ENCODE measurements around the gene AKAIN1. TPM values are rescaled to one million over a fixed set of nuclear protein-coding genes. Genes with fewer than 3 reads are reported as not detected.

The AKAIN1 gene
- total and polyA plus RNA-seq, 2 donors (not counting 1 experiment from before 2014, with no cell fraction given): not detected

GRCh38 chr18:5239447-5239846 lies 42.4 kb upstream of the AKAIN1 start:
- Histone ChIP-seq H3K27ac (ENCODE audit: low read length in 2 of 2) (no peak overlapping the region), H4K20me1 (ENCODE audit: control insufficient read depth, insufficient read depth, low read length, poor library complexity, severe bottlenecking) (no peaks in the 10 kb centered on the region), H3K9me3 (ENCODE audit: control extremely low read depth in 1 of 3, control insufficient read depth in 2 of 3, insufficient read depth in 1 of 3, low read length in 2 of 3) (no peaks in the 10 kb centered on the region), H3K9ac (ENCODE audit: low read length) (no peak overlapping the region), H3K79me2 (ENCODE audit: control insufficient read depth, insufficient read depth, low read length) (peaks cover 6% of the 10 kb centered on the region), H3K36me3 (replicated peaks in 1 of 2; ENCODE audit: control extremely low read depth in 1 of 2, control insufficient read depth in 1 of 2, extremely low read depth in 1 of 2, insufficient read depth in 2 of 2, low read length in 1 of 2) (peaks cover 2 to 14% of the 10 kb centered on the region in 2 experiments), H3K4me1 (ENCODE audit: control insufficient read depth in 2 of 2, insufficient read depth in 2 of 2, low read length in 2 of 2) (peaks cover 12 to 18% of the 10 kb centered on the region in 2 donors), H3K4me3 (ENCODE audit: control extremely low read depth in 1 of 5, extremely low read depth in 1 of 5, insufficient read depth in 1 of 5, low read depth in 2 of 5, low read length in 4 of 5) (no peak overlapping the region), H3K27me3 (replicated peaks in 1 of 4; ENCODE audit: control extremely low read depth in 1 of 4, control insufficient read depth in 3 of 4, insufficient read depth in 4 of 4, low read length in 3 of 4) (no peaks in the 10 kb centered on the region), H2AFZ (ENCODE audit: insufficient read depth, low read depth, low read length, poor library complexity, severe bottlenecking) (no peak overlapping the region), H3K4me2 (replicated peaks; ENCODE audit: low read depth, low read length, poor library complexity, severe bottlenecking) (peak overlapping the region; percentile 90)
- Mint-ChIP-seq H3K27ac (no peak overlapping the region), H3K9me3 (ENCODE audit: insufficient read depth) (no peaks in the 10 kb centered on the region), H3K4me1 (peaks cover 33% of the 10 kb centered on the region), H3K27me3 (no peaks in the 10 kb centered on the region), H3K4me3 (peak overlapping the region; percentile 30)
- no peak for ATAC-seq (ENCODE audit: low read depth)
- no peak for TF ChIP-seq EZH2 (IDR thresholded peaks at IDR 0.05; ENCODE audit: borderline replicate concordance, insufficient read depth, low read depth, low read length, poor library complexity, severe bottlenecking)
- no peak for TF ChIP-seq CTCF (IDR thresholded peaks at IDR 0.05)
- ChIA-PET CTCF (interaction anchor here (3.2 kb wide), 1 partner anchor 55 kb away, joined by 19 read pairs; the partner anchor contains the start of gene ZBTB14), POLR2A (interaction anchor here (2.8 kb wide), 1 partner anchor 56 kb away, joined by 57 read pairs; the partner anchor contains the start of gene ZBTB14)
- intact Hi-C loops (cut with micrococcal nuclease): loop anchor here (5.0 kb wide), 1 partner anchor 73 kb away; no protein-coding TSS in a partner anchor
- DNase-seq: no peak
- WGBS (ENCODE audit: insufficient coverage): no CpG with 5 or more reads among the region's 4 CpGs

GRCh38 chr18:5238371-5238976 lies 41.4 kb upstream of the AKAIN1 start:
- peak; percentile 40 for ATAC-seq (ENCODE audit: low read depth)
- intact Hi-C loops (cut with micrococcal nuclease): loop anchor here (5.0 kb wide), 1 partner anchor 74 kb away; no protein-coding TSS in a partner anchor
- H3K27me3 Mint-ChIP-seq: peaks cover 6% of the 10 kb centered on the region
- Histone ChIP-seq H3K9ac (ENCODE audit: low read length) (peak overlapping the region; percentile 92), H4K20me1 (ENCODE audit: control insufficient read depth, insufficient read depth, low read length, poor library complexity, severe bottlenecking) (no peaks in the 10 kb centered on the region), H2AFZ (ENCODE audit: insufficient read depth, low read depth, low read length, poor library complexity, severe bottlenecking) (peak overlapping the region; percentile 95), H3K4me1 (ENCODE audit: control insufficient read depth in 2 of 2, insufficient read depth in 2 of 2, low read length in 2 of 2) (peaks cover 12 to 18% of the 10 kb centered on the region in 2 donors), H3K36me3 (replicated peaks in 1 of 2; ENCODE audit: control extremely low read depth in 1 of 2, control insufficient read depth in 1 of 2, extremely low read depth in 1 of 2, insufficient read depth in 2 of 2, low read length in 1 of 2) (peaks cover 2 to 14% of the 10 kb centered on the region in 2 experiments), H3K79me2 (ENCODE audit: control insufficient read depth, insufficient read depth, low read length) (peaks cover 6% of the 10 kb centered on the region), H3K4me2 (replicated peaks; ENCODE audit: low read depth, low read length, poor library complexity, severe bottlenecking) (peak overlapping the region; percentile 90), H3K4me3 (ENCODE audit: control extremely low read depth in 1 of 5, extremely low read depth in 1 of 5, insufficient read depth in 1 of 5, low read depth in 2 of 5, low read length in 4 of 5) (peak overlapping the region; percentile 61 to 87 (median 86)), H3K9me3 (ENCODE audit: control extremely low read depth in 1 of 3, control insufficient read depth in 2 of 3, insufficient read depth in 1 of 3, low read length in 2 of 3) (no peaks in the 10 kb centered on the region), H3K27ac (ENCODE audit: low read length in 2 of 2) (peak overlapping the region; percentile 89 to 94), H3K27me3 (replicated peaks in 1 of 4; ENCODE audit: control extremely low read depth in 1 of 4, control insufficient read depth in 3 of 4, insufficient read depth in 4 of 4, low read length in 3 of 4) (peaks cover 0 to 3% (median 0%) of the 10 kb centered on the region in 4 experiments)
- no peak for DNase-seq
- H3K4me1 Mint-ChIP-seq: peaks cover 33% of the 10 kb centered on the region
- POLR2A ChIA-PET: interaction anchor here (2.8 kb wide), 1 partner anchor 57 kb away, joined by 57 read pairs; the partner anchor contains the start of gene ZBTB14
- no peaks in the 10 kb centered on the region for H3K9me3 Mint-ChIP-seq (ENCODE audit: insufficient read depth)
- CTCF ChIA-PET: interaction anchor here (1.0 to 3.2 kb wide), 4 partner anchors 50 to 653 kb away, joined by 3 to 19 read pairs (median 12); partner anchors contain the start of gene ZBTB14
- 2% methylated on average over 38 of the region's 39 CpGs for WGBS (ENCODE audit: insufficient coverage)
- H3K27ac Mint-ChIP-seq: peak overlapping the region; percentile 99
- H3K4me3 Mint-ChIP-seq: peak overlapping the region; percentile 99
- TF ChIP-seq CTCF (IDR thresholded peaks at IDR 0.05) (no peak), EZH2 (IDR thresholded peaks at IDR 0.05; ENCODE audit: borderline replicate concordance, insufficient read depth, low read depth, low read length, poor library complexity, severe bottlenecking) (no peak)
